Erythroblast (primary cell): ENCODE results near the gene ODF2L.

Experiments
- GATA1 ChIP-seq: IDR thresholded peaks from 2 replicates; pipeline ENCODE4 v1.6.1; 2011; ENCODE audit warnings: low read depth, mild to moderate bottlenecking, control low read depth, low read length, moderate library complexity
- POLR2A ChIP-seq: IDR thresholded peaks from 2 replicates; pipeline ENCODE4 v1.6.1; 2011; ENCODE audit warnings: mild to moderate bottlenecking, low read length

GRCh38 chr1:86375688-86376087 lies 20.4 kb downstream of the ODF2L start:
- TF ChIP-seq POLR2A: no peak
- no peak for TF ChIP-seq GATA1
